Osteocyte (in vitro differentiated cells): ENCODE results near the gene LRRC4C. TPM values are rescaled to one million over a fixed set of nuclear protein-coding genes. Genes with fewer than 3 reads are reported as not detected.

Experiments
- DNase-seq: peaks from one replicate; pipeline ENCODE4 v3.0.0; 2021; ENCODE audit warnings: mixed read lengths; ENCODE audit not compliant: unreplicated experiment; ENCODE audit errors: extremely low spot score
- H3K27ac Mint-ChIP-seq: one replicate; pipeline ENCODE4 v1.8.0; 2021; ENCODE audit warnings: mild to moderate bottlenecking, mixed read lengths; ENCODE audit not compliant: unreplicated experiment
- H3K27me3 Mint-ChIP-seq: one replicate; pipeline ENCODE4 v1.8.0; 2021; ENCODE audit warnings: mixed read lengths; ENCODE audit not compliant: unreplicated experiment
- H3K36me3 Mint-ChIP-seq: one replicate; pipeline ENCODE4 v1.8.0; 2021; ENCODE audit warnings: mixed read lengths; ENCODE audit not compliant: unreplicated experiment
- H3K4me1 Mint-ChIP-seq: one replicate; pipeline ENCODE4 v1.8.0; 2021; ENCODE audit warnings: mixed read lengths; ENCODE audit not compliant: unreplicated experiment
- H3K4me3 Mint-ChIP-seq: one replicate; pipeline ENCODE4 v1.8.0; 2021; ENCODE audit warnings: mild to moderate bottlenecking, moderate library complexity, mixed read lengths; ENCODE audit not compliant: unreplicated experiment
- H3K9me3 Mint-ChIP-seq: one replicate; pipeline ENCODE4 v1.8.0; 2021; ENCODE audit warnings: mixed read lengths; ENCODE audit not compliant: unreplicated experiment
- CTCF ChIP-seq: fragments of 200-600 bp; sonication (generic); IDR thresholded peaks from 2 replicates; pipeline ENCODE4 v1.5.0; 2021; ENCODE audit warnings: antibody characterized with exemption, mild to moderate bottlenecking, moderate library complexity
- total RNA-seq: library from RNA; stranded (reverse); gene quantifications from 2 replicates; pipeline ENCODE4 v1.2.1, GENCODE V29; 2021

LRRC4C gene
- total RNA-seq, 1 donor from 2014 or later = 0.16 TPM

- Mint-ChIP-seq H3K27ac (no peak overlapping the region), H3K4me1 (no peaks in the 10 kb centered on the region), H3K27me3 (no peaks in the 10 kb centered on the region), H3K9me3 (peaks cover 4% of the 10 kb centered on the region), H3K4me3 (no peak overlapping the region), H3K36me3 (no peaks in the 10 kb centered on the region)
- TF ChIP-seq CTCF = no peak
- DNase-seq = no peak
These were observed 344.4 kb downstream of the LRRC4C start for GRCh38 chr11:41115066-41115465.

GRCh38 chr11:41113160-41113559 is 346.3 kb downstream of the LRRC4C start:
- Mint-ChIP-seq H3K36me3 (no peaks in the 10 kb centered on the region), H3K4me1 (no peaks in the 10 kb centered on the region), H3K9me3 (peaks cover 3% of the 10 kb centered on the region), H3K27ac (no peak overlapping the region), H3K27me3 (no peaks in the 10 kb centered on the region), H3K4me3 (no peak overlapping the region)
- no peak for DNase-seq
- no peak for TF ChIP-seq CTCF

GRCh38 chr11:41110527-41110926 is 348.9 kb downstream of the LRRC4C start:
- peaks cover 8% of the 10 kb centered on the region for H3K9me3 Mint-ChIP-seq
- H3K27ac Mint-ChIP-seq = no peak overlapping the region
- no peak for TF ChIP-seq CTCF
- DNase-seq = no peak
- no peaks in the 10 kb centered on the region for H3K4me1 Mint-ChIP-seq
- no peaks in the 10 kb centered on the region for H3K27me3 Mint-ChIP-seq
- H3K36me3 Mint-ChIP-seq = no peaks in the 10 kb centered on the region
- H3K4me3 Mint-ChIP-seq = no peak overlapping the region

DNA sequence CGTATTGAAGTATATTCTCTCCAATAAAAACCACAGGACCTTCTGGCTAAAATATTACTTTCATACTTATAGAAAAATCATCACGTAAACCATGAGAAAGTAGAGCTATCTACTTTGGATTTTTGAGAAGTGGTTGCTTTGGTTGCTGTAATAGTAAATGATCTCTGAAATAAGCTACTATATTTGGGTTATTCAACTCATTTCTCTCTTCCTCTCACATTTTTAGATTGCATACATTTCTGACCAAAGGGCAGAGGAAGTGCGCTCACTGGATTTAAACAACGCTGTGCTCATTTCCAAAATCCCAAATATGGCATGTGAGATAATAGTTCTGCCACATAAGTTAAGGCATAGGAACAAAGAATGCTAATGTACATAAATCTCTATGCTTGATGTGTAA is 357.0 kb downstream of the LRRC4C start:
- H3K27ac Mint-ChIP-seq = no peak overlapping the region

DNA sequence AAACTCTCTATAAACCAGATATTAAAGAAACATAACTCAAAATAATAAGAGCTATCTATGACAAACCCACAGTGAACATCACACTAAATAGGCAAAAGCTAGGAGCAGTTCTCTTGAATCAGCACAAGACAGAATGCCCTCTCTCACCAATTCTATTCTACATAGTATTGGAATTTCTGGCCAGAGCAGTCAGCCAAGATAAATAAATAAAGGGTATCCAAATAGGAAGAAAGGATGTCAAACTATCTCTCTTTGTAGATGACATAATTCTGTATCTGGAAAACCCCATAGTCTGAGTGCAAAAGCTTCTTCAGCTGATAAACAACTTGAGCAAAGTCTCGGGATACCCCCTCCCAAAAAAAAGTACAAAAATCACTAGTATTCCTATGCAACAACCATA is 359.8 kb downstream of the LRRC4C start:
- DNase-seq = no peak

More for the DNA sequence above, 357.0 kb downstream of the LRRC4C start:
- H3K36me3 Mint-ChIP-seq = no peaks in the 10 kb centered on the region
- H3K9me3 Mint-ChIP-seq = peaks cover 27% of the 10 kb centered on the region
- no peak for DNase-seq
- no peaks in the 10 kb centered on the region for H3K4me1 Mint-ChIP-seq
- no peak for TF ChIP-seq CTCF
- H3K27me3 Mint-ChIP-seq = no peaks in the 10 kb centered on the region
- no peak overlapping the region for H3K4me3 Mint-ChIP-seq

More for the DNA sequence above, 359.8 kb downstream of the LRRC4C start:
- no peak for TF ChIP-seq CTCF
- Mint-ChIP-seq H3K9me3 (peaks cover 37% of the 10 kb centered on the region), H3K4me3 (no peak overlapping the region), H3K27me3 (no peaks in the 10 kb centered on the region), H3K36me3 (no peaks in the 10 kb centered on the region), H3K27ac (no peak overlapping the region), H3K4me1 (no peaks in the 10 kb centered on the region)
